ENCODE results near the gene ARHGEF7. TPM values are rescaled to one million over a fixed set of nuclear protein-coding genes. Genes with fewer than 3 reads are reported as not detected.
A peak's percentile ranks its signal among the peaks of the same experiment; 100 is the strongest.

Gene ARHGEF7
- total RNA-seq, 3 donors from 2014 or later = 55.3 to 82.5 (median 62.6) TPM

- H3K9me3 ChIP-seq = no peaks in the 10 kb centered on the region
- peaks cover 2% of the 10 kb centered on the region for H3K4me1 ChIP-seq (ENCODE audit: low read depth)
- no peak for ATAC-seq
- H3K4me3 ChIP-seq = no peak overlapping the region
- TF ChIP-seq CTCF (IDR thresholded peaks at IDR 0.05) = no peak
- DNase-seq = no peak
- no peaks in the 10 kb centered on the region for H3K36me3 ChIP-seq (ENCODE audit: low read depth)
- intact Hi-C loops (cut with DNase I, micrococcal nuclease) = no loop called here
These were observed 97.4 kb downstream of the ARHGEF7 start for GRCh38 chr13:111212517-111212873.

- no peaks in the 10 kb centered on the region for H3K9me3 ChIP-seq
- ATAC-seq (peak; percentile 13), DNase-seq (peak in 1 of 3 donors; percentile 12)
- TF ChIP-seq CTCF (IDR thresholded peaks at IDR 0.05) = no peak
- intact Hi-C loops (cut with DNase I, micrococcal nuclease) = no loop called here
- H3K4me1 ChIP-seq (ENCODE audit: low read depth) = peaks cover 2% of the 10 kb centered on the region
- no peaks in the 10 kb centered on the region for H3K36me3 ChIP-seq (ENCODE audit: low read depth)
- H3K4me3 ChIP-seq = no peak overlapping the region
These were observed 99.0 kb downstream of the ARHGEF7 start for GRCh38 chr13:111213964-111214726.

- intact Hi-C loops (cut with DNase I, micrococcal nuclease) = no loop called here
- Histone ChIP-seq H3K4me1 (ENCODE audit: low read depth) (peaks cover 2% of the 10 kb centered on the region), H3K36me3 (ENCODE audit: low read depth) (no peaks in the 10 kb centered on the region), H3K9me3 (no peaks in the 10 kb centered on the region), H3K4me3 (no peak overlapping the region)
- no peak for TF ChIP-seq CTCF (IDR thresholded peaks at IDR 0.05)
- DNase-seq = no peak
- ATAC-seq = no peak
These were observed 100.3 kb downstream of the ARHGEF7 start for GRCh38 chr13:111215081-111216047.

DNA sequence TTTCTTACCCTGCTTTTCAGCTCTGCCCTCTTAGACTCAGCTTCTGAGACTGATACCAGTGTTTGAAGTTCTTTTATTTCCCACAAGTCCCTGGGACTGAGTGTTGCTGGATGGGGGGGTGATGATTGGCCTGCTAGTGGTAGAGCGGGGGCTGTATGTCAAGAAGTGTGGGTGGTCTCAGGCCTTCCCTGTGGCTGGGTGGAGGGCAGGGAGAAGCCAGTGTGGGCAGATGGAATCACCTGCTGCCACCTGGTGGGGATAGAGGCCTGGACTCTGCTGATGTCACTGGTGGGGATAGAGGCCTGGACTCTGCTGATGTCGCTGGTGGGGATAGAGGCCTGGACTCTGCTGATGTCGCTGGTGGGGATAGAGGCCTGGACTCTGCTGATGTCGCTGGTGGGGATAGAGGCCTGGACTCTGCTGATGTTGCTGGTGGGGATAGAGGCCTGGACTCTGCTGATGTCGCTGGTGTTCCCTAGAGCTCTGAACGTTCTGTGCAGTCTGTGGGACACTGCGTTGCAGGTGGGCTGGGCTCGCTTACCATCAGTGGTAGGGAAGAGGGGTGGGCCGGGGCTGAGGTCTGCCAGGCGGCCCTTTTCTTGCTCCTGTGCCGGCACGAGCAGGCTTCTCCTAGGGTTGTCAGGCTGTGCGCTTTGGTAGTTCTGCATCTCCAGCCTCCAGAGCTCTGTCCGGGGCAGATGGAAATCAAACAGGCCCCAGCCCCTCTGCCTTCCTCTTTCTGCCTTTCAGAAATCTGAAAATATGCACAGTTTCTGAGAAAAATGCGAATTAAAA, 101.3 kb downstream of the ARHGEF7 start:
- no peaks in the 10 kb centered on the region for H3K9me3 ChIP-seq
- H3K4me1 ChIP-seq (ENCODE audit: low read depth) = peaks cover 2% of the 10 kb centered on the region
- peak in 2 of 3 donors; percentile 50 to 68 for DNase-seq
- peak; percentile 66 for ATAC-seq
- intact Hi-C loops (cut with DNase I, micrococcal nuclease) = no loop called here
- H3K4me3 ChIP-seq = no peak overlapping the region
- H3K36me3 ChIP-seq (ENCODE audit: low read depth) = no peaks in the 10 kb centered on the region
- TF ChIP-seq CTCF (IDR thresholded peaks at IDR 0.05) = no peak

GRCh38 chr13:111217641-111218040, 102.5 kb downstream of the ARHGEF7 start:
- no peaks in the 10 kb centered on the region for H3K4me1 ChIP-seq (ENCODE audit: low read depth)
- intact Hi-C loops (cut with DNase I, micrococcal nuclease) = no loop called here
- no peak for ATAC-seq
- no peak overlapping the region for H3K4me3 ChIP-seq
- no peaks in the 10 kb centered on the region for H3K36me3 ChIP-seq (ENCODE audit: low read depth)
- no peak for DNase-seq
- no peaks in the 10 kb centered on the region for H3K9me3 ChIP-seq
- no peak for TF ChIP-seq CTCF (IDR thresholded peaks at IDR 0.05)

Measured in mucosa of descending colon (tissue), 3 donors.